HepG2 (cell line): ENCODE data around the gene KIAA2012. TPM values are rescaled to one million over a fixed set of nuclear protein-coding genes. Genes with fewer than 3 reads are reported as not detected.

Source experiments
- CSRNP2 ChIP-seq: sonication (generic); formaldehyde crosslinking; conservative IDR thresholded peaks from 2 replicates; pipeline ENCODE4 v1.8.0; 2022; ENCODE audit warnings: low read depth, missing genetic modification reagents
- DMTF1 ChIP-seq: sonication (generic); formaldehyde crosslinking; IDR thresholded peaks from 2 replicates; pipeline ENCODE4 v1.4.0; 2020; ENCODE audit warnings: mild to moderate bottlenecking, missing genetic modification reagents
- FOXK1 ChIP-seq: sonication (generic); formaldehyde crosslinking; IDR thresholded peaks from 2 replicates; pipeline ENCODE4 v1.4.0; 2020; ENCODE audit warnings: low read depth, missing genetic modification reagents, borderline replicate concordance
- HNF4A ChIP-seq: sonication (generic); formaldehyde crosslinking; IDR thresholded peaks from 2 replicates; pipeline ENCODE4 v1.4.0; 2020; ENCODE audit warnings: missing genetic modification reagents
- JARID2 ChIP-seq: sonication (generic); formaldehyde crosslinking; IDR thresholded peaks from 2 replicates; pipeline ENCODE4 v1.8.1; 2023; ENCODE audit warnings: missing genetic modification reagents, inconsistent platforms; ENCODE audit not compliant: insufficient replicate concordance
- NFYC ChIP-seq: IDR thresholded peaks from 2 replicates; pipeline ENCODE4 v1.6.1; 2016; ENCODE audit warnings: missing genetic modification reagents, missing compliant biosample characterization
- THAP8 ChIP-seq: sonication (generic); formaldehyde crosslinking; IDR thresholded peaks from 2 replicates; pipeline ENCODE4 v1.5.1; 2020; ENCODE audit warnings: missing genetic modification reagents, mild to moderate bottlenecking, borderline replicate concordance
- ZBED4 ChIP-seq: sonication (generic); formaldehyde crosslinking; IDR thresholded peaks from 2 replicates; pipeline ENCODE4 v1.4.0; 2020; ENCODE audit warnings: missing genetic modification reagents, borderline replicate concordance
- ZFX ChIP-seq: sonication (generic); formaldehyde crosslinking; IDR thresholded peaks from 2 replicates; pipeline ENCODE4 v1.4.0; 2020; ENCODE audit warnings: mild to moderate bottlenecking, low read depth, missing genetic modification reagents, moderate library complexity
- ZNF382 ChIP-seq: sonication (generic); formaldehyde crosslinking; IDR thresholded peaks from 2 replicates; pipeline ENCODE4 v1.5.0; 2020; ENCODE audit warnings: missing genetic modification reagents, mild to moderate bottlenecking, borderline replicate concordance
- ZNF616 ChIP-seq: sonication (generic); formaldehyde crosslinking; IDR thresholded peaks from 2 replicates; pipeline ENCODE4 v1.5.0; 2020; ENCODE audit warnings: low read depth, mild to moderate bottlenecking, missing genetic modification reagents
- polyA plus RNA-seq, 8 experiments: library from polyadenylated mRNA; depleted of rRNA in 3 of 8; stranded (reverse) in 7 of 8; unstranded in 1 of 8; fragments of >200 nt; fragmentation: Illumina TruSeq in 4 of 8; extraction: Trizol in 4 of 8; gene quantifications; 2 replicates each; pipeline versions ENCODE4 v1.2.1 to v1.2.3, GENCODE V29; 2011 to 2016; ENCODE audit warnings: low read depth in 4 of 8, missing spikeins in 1 of 8, mixed read lengths in 1 of 8; ENCODE audit not compliant: insufficient read depth in 1 of 8
- total RNA-seq, 5 experiments: library from RNA; depleted of rRNA; stranded (reverse); fragments of >200 nt; fragmentation: Illumina TruSeq; extraction: Trizol; gene quantifications; 2 replicates each; pipeline ENCODE4 v1.2.3, GENCODE V29; 2016; ENCODE audit warnings: low read depth in 1 of 5
- TF ChIP-seq, protein P1 (sequence below): IDR thresholded peaks from 2 replicates; pipeline ENCODE4 v1.6.1; 2018; ENCODE audit warnings: missing genetic modification reagents
- TF ChIP-seq, protein P2 (sequence below): sonication (generic); formaldehyde crosslinking; IDR thresholded peaks from 2 replicates; pipeline ENCODE4 v1.8.1; 2023; ENCODE audit warnings: missing genetic modification reagents, inconsistent platforms, borderline replicate concordance

KIAA2012 gene
- total and polyA plus RNA-seq, 2 of the 13 experiments (the other 11 are each of a cell fraction or from before 2014, with no cell fraction given) = not detected

DNA sequence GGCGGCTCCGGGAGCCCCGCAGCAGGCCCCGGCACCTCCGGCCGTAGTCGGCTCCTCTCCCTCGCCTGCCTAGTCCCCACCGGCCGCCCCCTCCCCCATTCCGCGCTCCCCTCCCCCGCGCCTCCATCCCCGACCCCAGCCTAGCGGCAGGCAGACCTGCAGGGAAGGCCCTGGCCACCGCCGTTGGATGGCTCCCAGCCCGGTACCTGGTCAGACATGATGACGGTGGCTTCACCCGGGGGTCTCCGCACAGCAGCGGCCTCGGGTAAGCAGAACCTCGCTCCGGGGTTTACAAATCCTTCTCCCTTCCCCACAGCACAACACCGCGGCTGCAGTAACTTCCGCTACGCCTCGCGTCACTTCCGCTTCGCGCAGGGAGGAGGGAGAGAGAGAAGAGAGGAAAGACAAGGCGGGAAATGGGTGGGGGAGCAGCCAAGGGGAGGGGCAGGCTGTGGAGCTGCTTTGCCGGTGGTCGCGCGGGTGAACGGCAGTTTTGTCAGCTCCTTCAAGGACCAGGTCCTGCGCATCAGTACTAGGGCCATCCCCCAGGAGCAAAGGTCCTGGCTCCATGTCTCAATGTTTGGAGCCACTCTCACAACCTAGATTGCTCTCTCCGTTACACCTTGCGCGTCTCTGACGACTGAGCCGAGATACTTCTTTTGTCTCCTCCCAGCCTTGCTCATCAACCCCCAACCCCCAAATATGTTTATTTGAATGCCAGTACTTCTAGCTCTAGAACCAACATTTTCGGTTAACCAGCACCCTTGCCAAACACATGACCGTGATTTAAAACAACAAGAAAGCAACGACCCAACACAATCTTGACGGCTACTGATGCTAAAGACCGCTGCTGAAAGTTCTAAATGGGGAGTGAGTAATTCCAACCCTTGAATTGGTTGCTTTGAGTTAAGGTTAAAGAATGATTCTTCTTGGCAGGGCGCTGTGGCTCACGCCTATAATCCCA lies 165.5 kb downstream of the KIAA2012 start, which contains the start of gene SUMO1 (continued):
- TF ChIP-seq, protein P1, sequence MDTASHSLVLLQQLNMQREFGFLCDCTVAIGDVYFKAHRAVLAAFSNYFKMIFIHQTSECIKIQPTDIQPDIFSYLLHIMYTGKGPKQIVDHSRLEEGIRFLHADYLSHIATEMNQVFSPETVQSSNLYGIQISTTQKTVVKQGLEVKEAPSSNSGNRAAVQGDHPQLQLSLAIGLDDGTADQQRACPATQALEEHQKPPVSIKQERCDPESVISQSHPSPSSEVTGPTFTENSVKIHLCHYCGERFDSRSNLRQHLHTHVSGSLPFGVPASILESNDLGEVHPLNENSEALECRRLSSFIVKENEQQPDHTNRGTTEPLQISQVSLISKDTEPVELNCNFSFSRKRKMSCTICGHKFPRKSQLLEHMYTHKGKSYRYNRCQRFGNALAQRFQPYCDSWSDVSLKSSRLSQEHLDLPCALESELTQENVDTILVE (CRISPR knock-in tag) = peak; percentile 54
- TF ChIP-seq DMTF1 (CRISPR knock-in tag) = peak; percentile 17; the same call in 1 of the 2 replicates
- TF ChIP-seq ZBED4 (CRISPR knock-in tag) = no peak
- TF ChIP-seq FOXK1 = peak; percentile 81; the same call in 1 of the 2 replicates
- no peak for TF ChIP-seq THAP8
- TF ChIP-seq ZNF616 (CRISPR knock-in tag) = no peak; the same call in 1 of the 2 replicates
- TF ChIP-seq HNF4A (CRISPR knock-in tag) = no peak
- TF ChIP-seq JARID2 (CRISPR knock-in tag) = peak; percentile 47
- TF ChIP-seq NFYC (CRISPR knock-in tag) = peak; percentile 24; the same call in 1 of the 2 replicates
- 0 out of 2 replicates have a peak, but pooled peaks have one; percentile 27 for TF ChIP-seq CSRNP2 (CRISPR knock-in tag)
- no peak for TF ChIP-seq ZNF382 (CRISPR knock-in tag)
- TF ChIP-seq, protein P2, sequence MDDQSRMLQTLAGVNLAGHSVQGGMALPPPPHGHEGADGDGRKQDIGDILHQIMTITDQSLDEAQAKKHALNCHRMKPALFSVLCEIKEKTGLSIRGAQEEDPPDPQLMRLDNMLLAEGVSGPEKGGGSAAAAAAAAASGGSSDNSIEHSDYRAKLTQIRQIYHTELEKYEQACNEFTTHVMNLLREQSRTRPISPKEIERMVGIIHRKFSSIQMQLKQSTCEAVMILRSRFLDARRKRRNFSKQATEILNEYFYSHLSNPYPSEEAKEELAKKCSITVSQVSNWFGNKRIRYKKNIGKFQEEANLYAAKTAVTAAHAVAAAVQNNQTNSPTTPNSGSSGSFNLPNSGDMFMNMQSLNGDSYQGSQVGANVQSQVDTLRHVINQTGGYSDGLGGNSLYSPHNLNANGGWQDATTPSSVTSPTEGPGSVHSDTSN = no peak
- TF ChIP-seq ZFX (CRISPR knock-in tag) = peak; percentile 88
